Heart right ventricle (tissue), 16 donors: Measurements from ENCODE around the gene WDR77. TPM values are rescaled to one million over a fixed set of nuclear protein-coding genes. Genes with fewer than 3 reads are reported as not detected.
A peak's percentile ranks its signal among the peaks of the same experiment; 100 is the strongest.

Experiments used
- ATAC-seq, 8 donors: fragments of 200-7000 bp; cut with Tn5 transposase; one replicate each; pipeline ENCODE4 v1.9.1; 2020; ENCODE audit warnings: mild to moderate bottlenecking in 8 of 8, moderate library complexity in 8 of 8, moderate number of reproducible peaks in 1 of 8
- DNase-seq, 2 donors: peaks; one replicate each; pipeline ENCODE4 v3.0.0-alpha.2; 2020
- H3K27ac ChIP-seq, 10 donors: fragments of 200-600 bp; sonication (generic) in 2 of 10; one replicate each; pipeline versions ENCODE4 v1.5.0 to v1.8.0; 2020 to 2022; ENCODE audit warnings: mild to moderate bottlenecking in 3 of 10
- H3K27me3 ChIP-seq, 7 donors: fragments of 200-600 bp; one replicate each; pipeline ENCODE4 v1.8.0; 2021 to 2022; ENCODE audit warnings: mild to moderate bottlenecking in 2 of 7
- H3K36me3 ChIP-seq, 9 donors: fragments of 200-600 bp; sonication (generic) in 1 of 9; one replicate each; pipeline versions ENCODE4 v1.5.0 to v1.8.0; 2020 to 2022; ENCODE audit warnings: mild to moderate bottlenecking in 2 of 9
- H3K4me1 ChIP-seq, 9 donors: fragments of 200-600 bp; sonication (generic) in 1 of 9; one replicate each; pipeline versions ENCODE4 v1.5.0 to v1.8.0; 2020 to 2022; ENCODE audit warnings: mild to moderate bottlenecking in 4 of 9
- H3K4me3 ChIP-seq, 10 donors: fragments of 200-600 bp; sonication (generic) in 2 of 10; one replicate each; pipeline versions ENCODE4 v1.5.0 to v1.8.0; 2020 to 2022; ENCODE audit warnings: mild to moderate bottlenecking in 7 of 10, moderate library complexity in 2 of 10
- H3K9me3 ChIP-seq, 11 donors: fragments of 200-600 bp in 10 of 11; sonication (generic) in 2 of 11; one replicate each; pipeline versions ENCODE4 v1.5.0 to v1.8.0; 2013 to 2022; ENCODE audit warnings: mild to moderate bottlenecking in 2 of 11, control low read depth in 1 of 11, moderate library complexity in 1 of 11
- CTCF ChIP-seq, 9 donors: fragments of 200-600 bp; sonication (generic) in 2 of 9; IDR thresholded peaks; one replicate each; pipeline versions ENCODE4 v1.5.0 to v1.8.0; 2021 to 2022; ENCODE audit warnings: antibody characterized with exemption in 9 of 9, mild to moderate bottlenecking in 5 of 9, moderate library complexity in 1 of 9
- WGBS, 2 donors: extraction: QIAGEN DNeasy Blood & Tissue Kit; methylation state at CpG; one replicate each; pipeline ENCODE4 v1.1.7; 2013; ENCODE audit warnings: inconsistent platforms in 1 of 2; 5-methylcytosine and 5-hydroxymethylcytosine counted together
- intact Hi-C, 10 donors: fragments of 100-400 bp; cut with DNase I; formaldehyde crosslinking; loops; one replicate each; pipeline versions ENCODE4 v1.11.1 to v1.14.2; 2022
- polyA plus RNA-seq, 2 donors: library from polyadenylated mRNA; stranded (reverse); fragments of 200-250 nt; gene quantifications; one replicate each; pipeline ENCODE4 v1.2.3, GENCODE V29; 2013
- total RNA-seq, 10 donors: library from RNA; stranded (reverse); fragmentation: NEBNext Ultra II Directional in 3 of 10; extraction: Animal tissue kit (Norgen Biotek cat#: 25700) in 3 of 10; gene quantifications; one replicate each; pipeline versions ENCODE4 v1.2.1 to v1.2.4, GENCODE V29; 2021 to 2023
- donor health status: Arrhythmogenic right ventricular cardiomyopathy.
- donor health status: ischemic (EF 13 %, LVEDD 7.1; RV severe dilation, severe dysfunction).
- donor health status: healthy with polysubstance abuse.
- donor health status: DM: no; HTN: yes; CAD: no.
- donor health status: DM: no; HTN: no; CAD: no.
- donor health status: ischemic (EF 25% LVEDD 6.9; RV normal size, moderate dysfunction).
- donor health status: ischemic (EF 25% LVEDD 5.7; RV mildly dilated, moderate dysfunction).
- donor health status: healthy.
- donor health status: DM: yes; HTN: yes; CAD: no.
- donor health status: Ischemic cardiomyopathy.
- donor health status: ischemic (EF 35%, LVEDD 5.7; RV mildly dilated, moderate dysfunction).
- donor health status: nonischemic (EF 11% LVEDD 7.7; RV severe dilation, severe dysfunction).
- donor health status: DM: yes; HTN: yes; CAD: no.
- donor health status: PGD.
- donor health status: ischemic (EF 29% LVEDD 5.4; RV normal size, mild dysfunction).
- donor health status: nonischemic (EF 23%, LVEDD 6.1; RV moderate dilation, normal function).

The WDR77 gene
- total and polyA plus RNA-seq, 12 donors = 21.4 to 55.8 (median 35.3) TPM

GRCh38 chr1:111412839-111413238, 36.2 kb downstream of the WDR77 start:
- no peak overlapping the region for H3K27ac ChIP-seq
- H3K4me1 ChIP-seq = no peaks in the 10 kb centered on the region
- intact Hi-C loops = no loop called here
- WGBS, 2 donors = 77 to 79% methylated on average over 2 of the region's 2 CpGs
- peaks cover 0 to 6% (median 0%) of the 10 kb centered on the region in 9 donors for H3K36me3 ChIP-seq
- no peak for TF ChIP-seq CTCF (IDR thresholded peaks at IDR 0.05)
- ATAC-seq (no peak), DNase-seq (no peak)
- no peaks in the 10 kb centered on the region for H3K9me3 ChIP-seq
- H3K27me3 ChIP-seq = no peaks in the 10 kb centered on the region
- no peak overlapping the region for H3K4me3 ChIP-seq

GRCh38 chr1:111407301-111407700, 41.8 kb downstream of the WDR77 start:
- Histone ChIP-seq H3K27ac (no peak overlapping the region), H3K4me1 (peaks cover 0 to 12% (median 9%) of the 10 kb centered on the region in 9 donors), H3K4me3 (no peak overlapping the region), H3K27me3 (peaks cover 0 to 7% (median 0%) of the 10 kb centered on the region in 7 donors), H3K9me3 (no peaks in the 10 kb centered on the region), H3K36me3 (no peaks in the 10 kb centered on the region)
- ATAC-seq (no peak), DNase-seq (no peak)
- no peak for TF ChIP-seq CTCF (IDR thresholded peaks at IDR 0.05)
- intact Hi-C loops = loop anchor here in 1 of 10 donors (10.0 kb wide), 1 partner anchor 372 kb away; no protein-coding TSS in a partner anchor
- WGBS, 2 donors = 77 to 84% methylated on average over 6 of the region's 6 CpGs

- Histone ChIP-seq H3K27ac (no peak overlapping the region), H3K4me3 (no peak overlapping the region), H3K9me3 (no peaks in the 10 kb centered on the region), H3K36me3 (no peaks in the 10 kb centered on the region), H3K4me1 (peaks cover 0 to 12% (median 9%) of the 10 kb centered on the region in 9 donors), H3K27me3 (peaks cover 0 to 10% (median 0%) of the 10 kb centered on the region in 7 donors)
- no peak for TF ChIP-seq CTCF (IDR thresholded peaks at IDR 0.05)
- peak; percentile 78 to 97 (median 88) for ATAC-seq
- DNase-seq = peak in 1 of 2 donors; percentile 71
- WGBS, 2 donors = 2 to 5% methylated on average over 2 of the region's 2 CpGs
- intact Hi-C loops = loop anchor here in 1 of 10 donors (10.0 kb wide), 1 partner anchor 372 kb away; no protein-coding TSS in a partner anchor
These were observed 42.7 kb downstream of the WDR77 start for GRCh38 chr1:111406321-111406768.

- DNase-seq = no peak
- H3K36me3 ChIP-seq = no peaks in the 10 kb centered on the region
These were observed 44.5 kb downstream of the WDR77 start for GRCh38 chr1:111404588-111404987.

More at GRCh38 chr1:111404588-111404987, 44.5 kb downstream of the WDR77 start:
- peaks cover 0 to 12% (median 9%) of the 10 kb centered on the region in 9 donors for H3K4me1 ChIP-seq
- WGBS, 2 donors = 81 to 87% methylated on average over 4 of the region's 4 CpGs
- H3K4me3 ChIP-seq = no peak overlapping the region
- no peak for TF ChIP-seq CTCF (IDR thresholded peaks at IDR 0.05)
- no peak overlapping the region for H3K27ac ChIP-seq
- intact Hi-C loops = loop anchor here in 3 of 10 donors (5.0 to 10.0 kb wide), 3 partner anchors 182 to 370 kb away; no protein-coding TSS in a partner anchor
- peaks cover 0 to 12% (median 0%) of the 10 kb centered on the region in 7 donors for H3K27me3 ChIP-seq
- no peaks in the 10 kb centered on the region for H3K9me3 ChIP-seq
- no peak for ATAC-seq
